ENCODE measurements around the gene GPRASP1. TPM values are rescaled to one million over a fixed set of nuclear protein-coding genes. Genes with fewer than 3 reads are reported as not detected.

GPRASP1 gene, protein sequence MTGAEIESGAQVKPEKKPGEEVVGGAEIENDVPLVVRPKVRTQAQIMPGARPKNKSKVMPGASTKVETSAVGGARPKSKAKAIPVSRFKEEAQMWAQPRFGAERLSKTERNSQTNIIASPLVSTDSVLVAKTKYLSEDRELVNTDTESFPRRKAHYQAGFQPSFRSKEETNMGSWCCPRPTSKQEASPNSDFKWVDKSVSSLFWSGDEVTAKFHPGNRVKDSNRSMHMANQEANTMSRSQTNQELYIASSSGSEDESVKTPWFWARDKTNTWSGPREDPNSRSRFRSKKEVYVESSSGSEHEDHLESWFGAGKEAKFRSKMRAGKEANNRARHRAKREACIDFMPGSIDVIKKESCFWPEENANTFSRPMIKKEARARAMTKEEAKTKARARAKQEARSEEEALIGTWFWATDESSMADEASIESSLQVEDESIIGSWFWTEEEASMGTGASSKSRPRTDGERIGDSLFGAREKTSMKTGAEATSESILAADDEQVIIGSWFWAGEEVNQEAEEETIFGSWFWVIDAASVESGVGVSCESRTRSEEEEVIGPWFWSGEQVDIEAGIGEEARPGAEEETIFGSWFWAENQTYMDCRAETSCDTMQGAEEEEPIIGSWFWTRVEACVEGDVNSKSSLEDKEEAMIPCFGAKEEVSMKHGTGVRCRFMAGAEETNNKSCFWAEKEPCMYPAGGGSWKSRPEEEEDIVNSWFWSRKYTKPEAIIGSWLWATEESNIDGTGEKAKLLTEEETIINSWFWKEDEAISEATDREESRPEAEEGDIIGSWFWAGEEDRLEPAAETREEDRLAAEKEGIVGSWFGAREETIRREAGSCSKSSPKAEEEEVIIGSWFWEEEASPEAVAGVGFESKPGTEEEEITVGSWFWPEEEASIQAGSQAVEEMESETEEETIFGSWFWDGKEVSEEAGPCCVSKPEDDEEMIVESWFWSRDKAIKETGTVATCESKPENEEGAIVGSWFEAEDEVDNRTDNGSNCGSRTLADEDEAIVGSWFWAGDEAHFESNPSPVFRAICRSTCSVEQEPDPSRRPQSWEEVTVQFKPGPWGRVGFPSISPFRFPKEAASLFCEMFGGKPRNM (N-terminal part only)
- 0.53 and 1.2 TPM in 2 replicates for total RNA-seq

GRCh38 chrX:102651242-102652011 is at the start of gene GPRASP1:
Gene GPRASP1 (plus strand): TSS chrX:102651483. CDS start chrX:102653914, 2,431 bp downstream.
- Histone ChIP-seq H3K4me3 (ENCODE audit: low read depth, low read length) (peak within 1 kb of the TSS; percentile 36), H3K27me3 (ENCODE audit: control insufficient read depth, insufficient read depth, low read length) (no peaks in the 10 kb centered on the region), H3K36me3 (ENCODE audit: control insufficient read depth, insufficient read depth, low read length) (no peaks in the 10 kb centered on the region)
- FAIRE-seq (no peak), DNase-seq (ENCODE audit: low read depth) (no peak)
- TF ChIP-seq, protein P1, sequence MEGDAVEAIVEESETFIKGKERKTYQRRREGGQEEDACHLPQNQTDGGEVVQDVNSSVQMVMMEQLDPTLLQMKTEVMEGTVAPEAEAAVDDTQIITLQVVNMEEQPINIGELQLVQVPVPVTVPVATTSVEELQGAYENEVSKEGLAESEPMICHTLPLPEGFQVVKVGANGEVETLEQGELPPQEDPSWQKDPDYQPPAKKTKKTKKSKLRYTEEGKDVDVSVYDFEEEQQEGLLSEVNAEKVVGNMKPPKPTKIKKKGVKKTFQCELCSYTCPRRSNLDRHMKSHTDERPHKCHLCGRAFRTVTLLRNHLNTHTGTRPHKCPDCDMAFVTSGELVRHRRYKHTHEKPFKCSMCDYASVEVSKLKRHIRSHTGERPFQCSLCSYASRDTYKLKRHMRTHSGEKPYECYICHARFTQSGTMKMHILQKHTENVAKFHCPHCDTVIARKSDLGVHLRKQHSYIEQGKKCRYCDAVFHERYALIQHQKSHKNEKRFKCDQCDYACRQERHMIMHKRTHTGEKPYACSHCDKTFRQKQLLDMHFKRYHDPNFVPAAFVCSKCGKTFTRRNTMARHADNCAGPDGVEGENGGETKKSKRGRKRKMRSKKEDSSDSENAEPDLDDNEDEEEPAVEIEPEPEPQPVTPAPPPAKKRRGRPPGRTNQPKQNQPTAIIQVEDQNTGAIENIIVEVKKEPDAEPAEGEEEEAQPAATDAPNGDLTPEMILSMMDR (IDR thresholded peaks at IDR 0.05; ENCODE audit: insufficient read depth, low read length, severe bottlenecking) = no peak

GRCh38 chrX:102604327-102604726 is 47.0 kb upstream of the GPRASP1 start:
- FAIRE-seq = no peak
- no peak overlapping the region for H3K4me3 ChIP-seq (ENCODE audit: low read depth, low read length)
- H3K27me3 ChIP-seq (ENCODE audit: control insufficient read depth, insufficient read depth, low read length) = no peaks in the 10 kb centered on the region
- peaks cover 5% of the 10 kb centered on the region for H3K36me3 ChIP-seq (ENCODE audit: control insufficient read depth, insufficient read depth, low read length)
- TF ChIP-seq, protein P1 (IDR thresholded peaks at IDR 0.05; ENCODE audit: insufficient read depth, low read length, severe bottlenecking) = no peak
- DNase-seq (ENCODE audit: low read depth) = no peak

GRCh38 chrX:102606115-102606514 is 45.2 kb upstream of the GPRASP1 start:
- FAIRE-seq (no peak), DNase-seq (ENCODE audit: low read depth) (no peak)
- no peaks in the 10 kb centered on the region for H3K27me3 ChIP-seq (ENCODE audit: control insufficient read depth, insufficient read depth, low read length)
- H3K4me3 ChIP-seq (ENCODE audit: low read depth, low read length) = no peak overlapping the region
- peaks cover 5% of the 10 kb centered on the region for H3K36me3 ChIP-seq (ENCODE audit: control insufficient read depth, insufficient read depth, low read length)
- TF ChIP-seq, protein P1 (IDR thresholded peaks at IDR 0.05; ENCODE audit: insufficient read depth, low read length, severe bottlenecking) = no peak

DNA sequence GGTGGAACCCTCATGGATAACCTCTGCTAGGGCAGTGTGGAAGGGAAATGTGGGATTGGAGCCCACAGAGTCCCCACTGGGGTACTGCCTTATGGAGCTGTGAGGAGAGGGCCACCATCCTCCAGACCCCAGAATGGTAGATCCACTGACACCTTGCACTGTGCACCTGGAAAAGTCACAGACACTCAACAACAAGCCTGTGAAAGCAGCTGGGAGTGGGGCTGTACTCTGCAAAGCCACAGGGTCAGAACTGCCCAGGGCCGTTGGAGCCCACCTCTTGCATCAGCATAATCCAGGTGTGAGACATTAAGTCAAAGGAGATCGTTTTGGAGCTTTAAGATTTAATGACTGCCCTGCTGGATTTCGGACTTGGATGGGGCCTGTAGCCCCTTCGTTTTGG is 40.4 kb upstream of the GPRASP1 start:
- FAIRE-seq = no peak
- H3K36me3 ChIP-seq (ENCODE audit: control insufficient read depth, insufficient read depth, low read length) = no peaks in the 10 kb centered on the region
- no peak for DNase-seq (ENCODE audit: low read depth)
- no peaks in the 10 kb centered on the region for H3K27me3 ChIP-seq (ENCODE audit: control insufficient read depth, insufficient read depth, low read length)
- no peak overlapping the region for H3K4me3 ChIP-seq (ENCODE audit: low read depth, low read length)
- TF ChIP-seq, protein P1 (IDR thresholded peaks at IDR 0.05; ENCODE audit: insufficient read depth, low read length, severe bottlenecking) = no peak

GRCh38 chrX:102624105-102624504 is 27.2 kb upstream of the GPRASP1 start:
- Histone ChIP-seq H3K36me3 (ENCODE audit: control insufficient read depth, insufficient read depth, low read length) (no peaks in the 10 kb centered on the region), H3K27me3 (ENCODE audit: control insufficient read depth, insufficient read depth, low read length) (no peaks in the 10 kb centered on the region), H3K4me3 (ENCODE audit: low read depth, low read length) (no peak overlapping the region)
- TF ChIP-seq, protein P1 (IDR thresholded peaks at IDR 0.05; ENCODE audit: insufficient read depth, low read length, severe bottlenecking) = no peak
- FAIRE-seq = peak; percentile 88
- no peak for DNase-seq (ENCODE audit: low read depth)

Data from bronchial epithelial cell (primary cell).